GM12865 (cell line): ENCODE results near the gene TRAK1.

Experiments used
- DNase-seq: peaks from one replicate; pipeline ENCODE4 v3.0.0; 2010; ENCODE audit warnings: low read depth
- H3K4me3 ChIP-seq: 2 replicates; pipeline ENCODE4 v1.5.1; 2011; ENCODE audit warnings: mild to moderate bottlenecking, low read depth, low read length, control low read depth
- TF ChIP-seq, protein P1 (sequence below): IDR thresholded peaks from 2 replicates; pipeline ENCODE4 v1.5.1; 2011; ENCODE audit warnings: low read length, control low read depth, low read depth, inconsistent platforms; ENCODE audit not compliant: insufficient read depth; ENCODE audit errors: missing control alignments

Gene TRAK1

DNA sequence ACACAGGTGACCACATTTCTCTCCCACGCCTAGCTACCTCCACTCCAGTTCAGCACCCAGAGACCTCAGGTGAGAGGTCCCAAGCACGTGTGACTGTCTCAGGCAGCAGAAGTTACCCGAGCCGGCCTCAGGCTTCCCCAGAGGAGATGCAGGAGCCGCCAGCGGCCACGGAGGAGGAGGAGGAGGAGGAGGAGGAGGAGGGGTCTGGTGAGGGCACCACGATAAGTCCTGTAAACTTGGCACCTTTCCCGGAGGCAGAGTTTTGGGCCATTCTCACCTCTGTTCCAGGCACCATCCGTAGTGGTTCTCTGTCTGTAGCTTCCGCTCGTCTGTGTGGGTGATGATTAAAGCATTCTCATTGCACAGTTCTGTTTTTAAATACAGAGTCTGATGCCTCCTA lies 118.8 kb downstream of the TRAK1 start:
- TF ChIP-seq, protein P1, sequence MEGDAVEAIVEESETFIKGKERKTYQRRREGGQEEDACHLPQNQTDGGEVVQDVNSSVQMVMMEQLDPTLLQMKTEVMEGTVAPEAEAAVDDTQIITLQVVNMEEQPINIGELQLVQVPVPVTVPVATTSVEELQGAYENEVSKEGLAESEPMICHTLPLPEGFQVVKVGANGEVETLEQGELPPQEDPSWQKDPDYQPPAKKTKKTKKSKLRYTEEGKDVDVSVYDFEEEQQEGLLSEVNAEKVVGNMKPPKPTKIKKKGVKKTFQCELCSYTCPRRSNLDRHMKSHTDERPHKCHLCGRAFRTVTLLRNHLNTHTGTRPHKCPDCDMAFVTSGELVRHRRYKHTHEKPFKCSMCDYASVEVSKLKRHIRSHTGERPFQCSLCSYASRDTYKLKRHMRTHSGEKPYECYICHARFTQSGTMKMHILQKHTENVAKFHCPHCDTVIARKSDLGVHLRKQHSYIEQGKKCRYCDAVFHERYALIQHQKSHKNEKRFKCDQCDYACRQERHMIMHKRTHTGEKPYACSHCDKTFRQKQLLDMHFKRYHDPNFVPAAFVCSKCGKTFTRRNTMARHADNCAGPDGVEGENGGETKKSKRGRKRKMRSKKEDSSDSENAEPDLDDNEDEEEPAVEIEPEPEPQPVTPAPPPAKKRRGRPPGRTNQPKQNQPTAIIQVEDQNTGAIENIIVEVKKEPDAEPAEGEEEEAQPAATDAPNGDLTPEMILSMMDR, result no peak
- no peak overlapping the region for H3K4me3 ChIP-seq
- no peak for DNase-seq

DNA sequence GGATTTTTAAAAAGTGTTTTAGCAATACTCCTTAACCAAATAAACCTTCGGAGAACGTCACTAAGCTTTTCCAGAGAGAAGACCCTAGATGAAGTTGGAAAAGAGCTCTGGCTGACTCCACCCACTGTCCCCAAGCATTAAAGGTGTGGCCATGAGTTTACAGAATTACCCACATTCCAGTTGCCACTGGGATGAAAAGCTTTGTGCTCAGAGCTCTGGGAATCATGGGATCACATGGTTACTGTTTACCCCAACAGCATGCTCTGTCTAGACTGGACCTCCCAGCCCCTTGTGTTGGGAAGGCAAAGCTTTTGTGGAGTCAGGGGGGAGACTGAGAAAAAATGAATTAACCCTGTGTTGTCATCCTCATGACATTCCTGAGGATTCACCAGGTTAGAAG lies 119.6 kb downstream of the TRAK1 start:
- no peak for DNase-seq
- TF ChIP-seq, protein P1, result no peak
- no peak overlapping the region for H3K4me3 ChIP-seq

DNA sequence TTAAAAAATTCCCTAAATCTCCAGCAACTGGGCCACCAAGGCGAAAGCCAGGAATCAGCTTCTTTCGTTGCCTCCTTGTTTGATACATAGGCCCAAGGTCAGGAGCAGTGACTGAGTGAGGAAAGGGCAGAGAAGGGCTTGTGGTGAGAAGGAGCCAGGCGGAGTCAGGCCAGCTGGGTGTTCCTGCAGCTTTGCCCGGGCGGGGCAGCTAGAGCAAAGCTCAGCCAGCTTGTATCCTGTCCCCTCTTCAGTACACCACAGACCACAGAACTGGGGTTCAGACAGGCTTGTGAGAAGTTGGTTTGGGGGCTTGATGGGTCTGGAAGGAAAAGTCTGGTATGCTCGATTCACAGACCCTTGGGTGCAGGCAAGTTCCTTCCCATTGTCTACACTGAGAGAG lies 122.3 kb downstream of the TRAK1 start:
- DNase-seq, result peak; percentile 74
- TF ChIP-seq, protein P1, result no peak
- H3K4me3 ChIP-seq, result no peak overlapping the region

DNA sequence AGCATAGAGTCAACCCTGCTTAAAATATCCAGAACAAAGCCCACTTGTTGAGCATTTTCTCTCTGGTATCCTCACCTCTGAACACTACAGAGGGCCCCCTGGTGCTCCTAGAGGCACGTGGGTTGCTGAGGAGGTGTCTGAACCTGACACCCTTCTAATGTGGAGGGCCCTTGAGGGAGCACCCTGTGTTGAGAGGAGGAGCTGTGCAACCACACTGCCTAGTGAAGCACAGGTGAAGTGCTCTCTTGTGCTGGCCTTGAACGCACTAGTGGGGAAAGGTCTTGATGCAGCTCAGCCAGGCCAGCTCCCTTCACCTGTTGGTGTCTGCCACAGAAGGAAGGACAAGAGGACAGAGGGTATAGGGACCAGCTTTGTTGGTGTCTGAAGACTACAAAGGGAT lies 122.9 kb downstream of the TRAK1 start:
- TF ChIP-seq, protein P1, result no peak
- peak; percentile 35 for DNase-seq

DNA sequence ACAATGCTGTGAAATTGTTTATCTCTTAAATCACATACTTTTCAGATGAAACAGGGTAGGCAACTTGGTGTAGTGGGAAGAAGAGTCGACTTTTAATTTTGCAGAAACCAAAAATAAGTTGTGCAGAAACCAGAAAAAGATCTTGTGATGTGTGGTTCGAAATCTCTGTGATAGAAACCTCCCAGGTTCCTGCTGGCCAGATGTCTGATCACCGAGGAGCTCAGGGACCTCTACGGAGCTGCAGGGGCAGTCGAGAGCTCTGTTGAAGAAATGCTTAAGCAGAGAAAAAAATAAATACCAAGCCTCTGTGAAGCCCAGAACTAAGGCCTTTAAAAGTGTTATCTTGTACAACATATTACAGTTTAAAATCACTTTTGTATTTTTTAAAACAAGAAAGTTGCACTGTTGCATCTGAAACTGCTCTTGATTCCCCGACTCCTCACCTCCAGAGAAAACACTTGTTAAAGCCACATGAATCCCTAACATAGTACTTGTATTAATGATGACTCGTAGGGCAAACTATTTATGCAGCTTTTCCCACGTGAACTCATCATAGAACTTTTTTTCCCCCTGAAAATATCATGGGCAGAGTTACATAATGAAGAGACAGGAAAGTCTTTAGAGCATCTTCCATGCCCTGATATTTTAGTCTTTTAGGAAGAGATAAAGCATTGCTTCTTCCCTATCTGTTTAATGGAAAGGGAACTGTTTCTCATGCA lies 123.6 kb downstream of the TRAK1 start:
- H3K4me3 ChIP-seq, result no peak overlapping the region
- TF ChIP-seq, protein P1, result no peak
- peak; percentile 79 for DNase-seq

More for the DNA sequence above, 122.9 kb downstream of the TRAK1 start:
- H3K4me3 ChIP-seq, result no peak overlapping the region

DNA sequence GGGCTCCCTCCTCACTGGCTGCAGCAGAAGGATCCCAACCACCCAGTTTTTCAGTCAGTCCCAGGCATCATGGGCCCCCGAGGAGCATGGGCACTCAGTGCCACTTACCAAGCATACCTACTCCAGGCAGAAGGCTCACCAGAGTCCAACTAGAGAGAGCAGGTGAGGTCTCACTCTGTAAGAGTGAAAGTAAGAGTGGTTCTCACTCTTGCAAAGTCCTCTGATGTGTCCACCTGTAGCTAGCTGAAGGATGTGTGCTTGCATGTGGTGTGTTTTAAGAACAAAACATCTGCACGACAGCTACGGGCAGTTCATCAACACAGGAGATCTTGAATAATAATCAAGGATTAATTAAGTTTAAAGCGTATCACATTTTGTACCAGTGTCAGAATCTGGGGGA lies 125.1 kb downstream of the TRAK1 start:
- peak; percentile 76 for DNase-seq
- TF ChIP-seq, protein P1, result no peak
- no peak overlapping the region for H3K4me3 ChIP-seq

DNA sequence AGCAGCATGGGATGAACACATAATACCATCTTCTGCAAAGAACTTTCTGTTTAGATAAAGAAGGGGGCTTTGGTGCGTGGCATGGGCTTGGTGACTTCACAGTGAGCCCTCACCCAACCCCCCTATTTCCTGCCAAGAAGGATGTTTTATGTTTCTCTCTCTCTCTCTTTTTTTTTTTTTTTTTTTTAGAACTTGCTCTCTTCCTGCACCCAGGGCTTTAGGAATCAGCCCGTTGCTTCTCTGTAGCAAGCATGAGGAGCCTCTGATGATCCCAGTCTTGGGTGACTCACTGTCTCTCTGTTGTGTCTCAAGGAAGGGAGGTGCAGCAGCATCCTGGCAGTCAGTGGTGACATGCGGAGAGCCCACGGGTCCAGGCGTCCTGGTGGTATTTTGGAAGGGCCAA lies 125.8 kb downstream of the TRAK1 start:
- TF ChIP-seq, protein P1, result no peak
- peak; percentile 35 for DNase-seq
- no peak overlapping the region for H3K4me3 ChIP-seq
